Stimulated activated CD8-positive, alpha-beta memory T cell treated with anti-CD3 and anti-CD28 coated beads, Interleukin-2, amount 100 ng/mL, for 1 hour (primary cell): ENCODE data around the gene RAB40AL.

Experiments
- DNase-seq, 2 donors: peaks; one replicate each; pipeline ENCODE4 v3.0.0-alpha.2; 2020; ENCODE audit warnings: low read depth in 2 of 2

RAB40AL gene

DNA sequence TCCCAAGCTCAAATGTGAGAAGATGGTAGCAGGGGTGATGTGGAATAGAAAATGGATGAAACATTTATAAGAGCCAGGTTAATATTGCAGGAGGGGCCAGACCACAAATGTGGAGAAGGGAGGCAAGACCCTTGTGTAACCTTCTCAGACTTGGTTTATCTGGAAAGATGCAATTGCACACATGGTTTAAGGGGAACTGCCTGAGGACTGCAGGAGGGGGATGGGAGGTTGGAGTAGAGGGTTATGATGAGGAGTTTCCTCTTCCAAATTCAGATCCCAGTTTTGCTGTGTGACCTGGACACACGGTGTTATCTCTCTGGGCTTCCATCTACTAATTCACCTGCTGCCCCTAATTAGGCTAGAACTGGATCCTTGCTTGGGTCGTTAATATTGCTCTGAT, 46.1 kb downstream of the RAB40AL start:
- DNase-seq, result no peak

DNA sequence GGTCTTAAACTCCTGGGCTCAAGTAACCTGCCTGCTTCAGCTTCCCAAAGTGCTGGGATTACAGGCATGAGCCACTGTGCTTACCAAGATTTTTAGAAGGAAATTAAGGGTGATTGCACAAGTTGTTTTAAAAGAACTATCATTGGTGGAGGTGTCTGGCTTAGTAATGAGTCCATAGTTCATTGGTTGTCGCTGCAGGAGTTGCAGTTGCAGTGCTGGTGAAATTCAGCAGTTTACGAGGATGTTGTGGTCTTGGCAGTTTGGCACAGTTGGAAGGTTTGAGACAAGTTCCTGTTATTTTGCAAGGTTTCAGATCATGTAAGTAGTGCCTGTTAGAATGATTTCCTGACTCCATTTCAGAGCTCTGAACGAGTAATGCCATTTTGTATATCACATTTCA, 48.1 kb downstream of the RAB40AL start:
- no peak for DNase-seq
